Right atrium auricular region (tissue), 2 donors: ENCODE measurements around the gene ITSN2. TPM values are rescaled to one million over a fixed set of nuclear protein-coding genes. Genes with fewer than 3 reads are reported as not detected.
"Not testable (repeated sequence)": the region's sequence is repeated elsewhere in the genome, so short reads cannot be mapped to it uniquely, and the experiment has no call there.

ENCODE experiments used
- DNase-seq: peaks from one replicate; pipeline ENCODE4 v3.0.0-alpha.2; 2019; ENCODE audit warnings: low spot score
- H3K27ac ChIP-seq, 2 donors: fragments of 200-600 bp; sonication (generic); 1 replicate in 1 of 2; 2 replicates in 1 of 2; pipeline ENCODE4 v1.5.1; 2016 to 2019
- H3K27me3 ChIP-seq, 2 donors: fragments of 200-600 bp; sonication (generic); one replicate each; pipeline versions ENCODE4 v1.5.1 to v1.6.0; 2017 to 2019
- H3K36me3 ChIP-seq: fragments of 200-600 bp; sonication (generic); one replicate; pipeline ENCODE4 v1.5.1; 2016
- H3K4me1 ChIP-seq, 2 donors: fragments of 200-600 bp; sonication (generic); one replicate each; pipeline versions ENCODE4 v1.5.1 to v1.6.0; 2017 to 2019
- H3K4me3 ChIP-seq, 2 donors: fragments of 200-600 bp; sonication (generic); 1 replicate in 1 of 2; 2 replicates in 1 of 2; pipeline ENCODE4 v1.5.1; 2017 to 2019; ENCODE audit warnings: mild to moderate bottlenecking in 1 of 2, moderate library complexity in 1 of 2
- H3K9me3 ChIP-seq, 2 donors: fragments of 200-600 bp; sonication (generic); one replicate each; pipeline ENCODE4 v1.5.1; 2019
- total RNA-seq, 2 donors: library from RNA; depleted of rRNA; stranded (reverse); fragments of >200 nt; gene quantifications; one replicate each; pipeline ENCODE4 v1.1.0, GENCODE V29; 2016
- TF ChIP-seq, protein P1 (sequence below), 2 donors: fragments of 200-600 bp; sonication (generic); IDR thresholded peaks; one replicate each; pipeline ENCODE4 v1.5.1; 2019; ENCODE audit warnings: antibody characterized with exemption in 2 of 2

ITSN2 gene
- total RNA-seq, 2 donors from 2014 or later: 40.1 to 40.4 TPM

DNA sequence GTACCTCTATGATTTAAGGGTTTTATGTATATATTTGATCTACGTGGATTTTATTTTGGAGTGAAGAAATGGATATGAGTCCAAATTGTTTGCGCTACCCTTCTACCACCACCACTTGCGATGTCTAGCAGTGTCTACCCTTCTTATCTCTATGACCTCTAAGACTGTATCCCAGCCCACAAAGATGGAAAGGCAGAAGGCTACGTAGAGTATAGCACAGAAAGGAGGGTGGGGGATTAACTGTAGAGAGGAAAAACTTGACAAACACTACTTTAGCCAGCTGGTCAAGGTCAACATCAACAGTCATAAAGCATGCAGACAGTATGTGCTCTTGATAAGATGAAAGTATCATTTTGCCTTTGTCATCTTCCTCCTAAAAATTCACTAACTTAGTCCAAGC lies 14.4 kb downstream of the ITSN2 start:
- Histone ChIP-seq H3K9me3 (no peaks in the 10 kb centered on the region), H3K27ac (no peak overlapping the region), H3K27me3 (no peaks in the 10 kb centered on the region), H3K4me3 (no peak overlapping the region), H3K4me1 (peaks cover 0 to 46% of the 10 kb centered on the region in 2 donors), H3K36me3 (no peaks in the 10 kb centered on the region)
- no peak for DNase-seq
- TF ChIP-seq, protein P1, sequence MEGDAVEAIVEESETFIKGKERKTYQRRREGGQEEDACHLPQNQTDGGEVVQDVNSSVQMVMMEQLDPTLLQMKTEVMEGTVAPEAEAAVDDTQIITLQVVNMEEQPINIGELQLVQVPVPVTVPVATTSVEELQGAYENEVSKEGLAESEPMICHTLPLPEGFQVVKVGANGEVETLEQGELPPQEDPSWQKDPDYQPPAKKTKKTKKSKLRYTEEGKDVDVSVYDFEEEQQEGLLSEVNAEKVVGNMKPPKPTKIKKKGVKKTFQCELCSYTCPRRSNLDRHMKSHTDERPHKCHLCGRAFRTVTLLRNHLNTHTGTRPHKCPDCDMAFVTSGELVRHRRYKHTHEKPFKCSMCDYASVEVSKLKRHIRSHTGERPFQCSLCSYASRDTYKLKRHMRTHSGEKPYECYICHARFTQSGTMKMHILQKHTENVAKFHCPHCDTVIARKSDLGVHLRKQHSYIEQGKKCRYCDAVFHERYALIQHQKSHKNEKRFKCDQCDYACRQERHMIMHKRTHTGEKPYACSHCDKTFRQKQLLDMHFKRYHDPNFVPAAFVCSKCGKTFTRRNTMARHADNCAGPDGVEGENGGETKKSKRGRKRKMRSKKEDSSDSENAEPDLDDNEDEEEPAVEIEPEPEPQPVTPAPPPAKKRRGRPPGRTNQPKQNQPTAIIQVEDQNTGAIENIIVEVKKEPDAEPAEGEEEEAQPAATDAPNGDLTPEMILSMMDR (IDR thresholded peaks at IDR 0.05): no peak

DNA sequence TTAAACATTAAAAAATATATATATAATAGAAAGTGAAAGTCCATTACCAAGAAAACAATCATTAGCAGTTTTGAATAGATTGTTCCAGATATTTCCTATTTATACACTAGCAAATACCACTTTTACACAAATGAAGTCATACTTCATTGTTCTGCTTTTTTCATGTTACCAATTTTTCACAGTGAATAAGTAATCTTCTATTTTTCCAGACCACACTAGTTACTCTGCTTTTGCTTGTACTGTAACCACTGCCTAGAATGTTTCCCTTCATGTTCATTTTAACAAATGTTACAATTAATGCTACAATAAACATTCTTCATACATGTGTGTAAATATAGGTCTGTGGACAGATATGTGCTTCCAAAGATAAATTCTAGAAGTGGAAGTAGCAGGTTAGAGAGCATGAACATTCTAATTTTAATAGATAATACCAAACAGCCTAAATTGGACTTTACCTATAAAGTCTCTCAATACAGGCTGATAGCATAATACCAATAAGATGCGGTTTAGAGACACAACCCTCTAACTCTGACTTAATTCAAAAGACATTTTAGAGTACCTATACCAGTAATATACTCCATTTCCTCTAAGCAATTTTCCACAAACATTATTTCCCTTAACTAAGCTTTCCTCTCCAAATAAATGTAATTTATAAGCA lies 17.0 kb downstream of the ITSN2 start:
- Histone ChIP-seq H3K9me3 (no peaks in the 10 kb centered on the region), H3K4me3 (no peak overlapping the region), H3K4me1 (peaks cover 0 to 44% of the 10 kb centered on the region in 2 donors), H3K27ac (no peak overlapping the region), H3K36me3 (no peaks in the 10 kb centered on the region), H3K27me3 (no peaks in the 10 kb centered on the region)
- TF ChIP-seq, protein P1 (IDR thresholded peaks at IDR 0.05): no peak
- no peak for DNase-seq

GRCh38 chr2:24342110-24342910 lies 18.0 kb downstream of the ITSN2 start:
- Histone ChIP-seq H3K9me3 (no peaks in the 10 kb centered on the region), H3K4me1 (peaks cover 0 to 44% of the 10 kb centered on the region in 2 donors), H3K27me3 (no peaks in the 10 kb centered on the region), H3K36me3 (no peaks in the 10 kb centered on the region), H3K27ac (no peak overlapping the region), H3K4me3 (no peak overlapping the region)
- DNase-seq: no peak
- TF ChIP-seq, protein P1 (IDR thresholded peaks at IDR 0.05): no peak

- H3K4me1 ChIP-seq: peaks cover 0 to 31% of the 10 kb centered on the region in 2 donors
- H3K27ac ChIP-seq: no peak overlapping the region
- H3K9me3 ChIP-seq: no peaks in the 10 kb centered on the region
- TF ChIP-seq, protein P1 (IDR thresholded peaks at IDR 0.05): no peak
- H3K4me3 ChIP-seq: no peak overlapping the region
- DNase-seq: no peak
- H3K36me3 ChIP-seq: no peaks in the 10 kb centered on the region
- H3K27me3 ChIP-seq: no peaks in the 10 kb centered on the region
Measured at GRCh38 chr2:24339856-24340262, 20.5 kb downstream of the ITSN2 start.

GRCh38 chr2:24339098-24339497 lies 21.2 kb downstream of the ITSN2 start:
- not testable (repeated sequence) for H3K4me3 ChIP-seq, DNase-seq, H3K27me3 ChIP-seq, H3K36me3 ChIP-seq, H3K27ac ChIP-seq, H3K9me3 ChIP-seq
- peaks cover 0 to 25% of the 10 kb centered on the region in 2 donors for H3K4me1 ChIP-seq

DNA sequence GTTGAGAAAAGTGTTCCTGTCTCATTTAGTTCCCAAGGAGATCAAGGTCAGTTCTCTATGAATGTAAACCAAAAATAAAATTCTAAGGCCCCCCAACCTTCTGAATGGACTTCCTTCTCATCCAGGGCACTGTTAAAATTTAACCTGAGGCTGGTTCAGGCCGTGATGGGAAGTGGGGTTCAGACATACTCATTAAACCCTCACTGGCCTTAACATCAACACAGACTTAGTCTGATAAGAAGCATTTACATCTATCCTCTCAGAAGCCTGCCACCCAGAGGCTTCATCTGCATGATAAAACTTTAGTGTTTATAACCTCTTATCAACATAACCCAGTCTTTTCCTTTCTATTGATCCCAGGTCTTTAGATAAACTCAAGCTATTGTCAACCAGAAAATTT lies 22.4 kb downstream of the ITSN2 start:
- TF ChIP-seq, protein P1 (IDR thresholded peaks at IDR 0.05): no peak
- H3K4me3 ChIP-seq: no peak overlapping the region
- no peaks in the 10 kb centered on the region for H3K27me3 ChIP-seq
- H3K27ac ChIP-seq: no peak overlapping the region
- DNase-seq: no peak
- peaks cover 0 to 27% of the 10 kb centered on the region in 2 donors for H3K4me1 ChIP-seq
- H3K36me3 ChIP-seq: no peaks in the 10 kb centered on the region
- H3K9me3 ChIP-seq: no peaks in the 10 kb centered on the region
